ENCODE results near the gene LCE1E.

LCE1E gene, protein sequence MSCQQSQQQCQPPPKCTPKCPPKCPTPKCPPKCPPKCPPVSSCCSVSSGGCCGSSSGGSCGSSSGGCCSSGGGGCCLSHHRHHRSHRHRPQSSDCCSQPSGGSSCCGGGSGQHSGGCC

DNA sequence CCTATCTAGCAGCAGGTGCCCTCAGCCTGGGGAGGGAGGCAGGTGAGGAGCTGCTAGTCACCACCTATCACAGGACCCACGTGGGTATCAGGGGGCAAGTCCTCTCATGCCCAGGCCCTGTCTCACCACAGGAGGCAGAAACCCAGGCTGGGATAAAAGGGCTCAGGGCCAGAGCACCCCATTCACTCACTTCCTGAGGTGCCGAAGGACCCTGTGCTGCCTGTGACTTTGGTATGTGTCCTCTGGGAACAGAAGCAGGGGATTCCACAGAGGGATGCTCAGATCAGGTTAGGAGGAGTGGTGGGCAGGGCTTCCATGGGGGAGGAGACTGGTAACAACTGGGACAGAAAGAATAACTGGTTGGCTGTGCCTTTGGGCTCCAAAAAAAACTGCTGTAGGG, at the start of gene LCE1E:
Gene LCE1E (plus strand): TSS at position 181 of the 400 bp plus-strand sequence. CDS start 1,043 bp downstream, outside the sequence.
- DNase-seq (ENCODE audit: low read depth) = no peak

DNA sequence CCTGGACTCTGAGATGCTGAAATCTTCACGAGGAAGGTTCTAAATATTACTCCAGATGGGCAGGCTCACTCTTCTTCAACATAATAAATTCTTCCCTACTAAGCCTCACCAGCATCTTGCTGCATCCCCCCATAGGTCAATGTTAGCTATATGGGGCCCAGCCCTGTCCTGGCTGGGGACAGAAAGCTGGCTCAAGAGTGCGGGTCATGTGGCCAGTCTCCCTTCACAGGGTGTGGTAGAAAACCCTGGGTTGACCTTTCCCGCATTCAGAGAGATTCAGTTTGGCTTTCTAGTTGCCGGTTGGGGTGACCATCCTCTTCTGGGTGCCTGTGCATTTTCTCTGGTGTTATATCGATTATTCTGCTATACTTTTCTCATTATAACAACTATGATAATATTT, 48.1 kb upstream of the LCE1E start:
- DNase-seq (ENCODE audit: low read depth) = no peak

DNA sequence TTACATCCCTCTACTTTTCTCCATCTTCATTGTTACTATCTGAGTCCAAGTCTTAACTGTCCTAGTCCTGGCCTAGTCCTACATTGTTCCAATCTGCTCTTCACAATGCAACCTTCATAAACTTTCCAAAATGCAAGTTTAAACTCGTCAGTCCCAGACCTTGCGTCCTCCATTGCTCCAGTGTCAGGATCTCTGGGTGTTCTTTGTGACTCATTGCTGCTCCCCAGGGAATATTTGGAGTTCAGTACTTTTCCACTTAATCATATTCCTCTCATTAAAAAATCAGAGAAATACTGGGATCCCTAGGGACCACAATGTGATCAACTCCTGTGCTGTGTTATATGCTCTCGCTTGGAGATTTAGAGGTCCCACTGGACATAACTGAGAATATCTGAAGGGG, 46.2 kb upstream of the LCE1E start:
- DNase-seq (ENCODE audit: low read depth) = no peak

DNA sequence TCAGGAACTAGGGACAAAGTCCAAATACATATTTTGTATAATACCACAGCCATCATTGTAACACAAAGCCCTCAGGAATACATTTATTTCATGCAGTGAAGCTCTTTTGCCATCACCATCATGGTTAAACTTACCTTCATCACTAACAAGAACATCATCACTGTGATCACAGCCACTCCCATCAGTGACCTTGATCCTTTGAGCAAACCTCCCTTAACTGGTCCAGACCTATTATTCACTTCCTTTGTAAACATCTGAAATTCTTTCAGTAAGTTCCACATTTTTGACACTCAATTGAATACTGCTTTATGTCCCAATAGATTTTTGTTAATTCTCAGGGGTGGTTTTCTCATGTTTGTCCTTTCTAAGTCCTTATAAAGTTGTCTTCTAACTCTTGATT, 44.4 kb upstream of the LCE1E start:
- no peak for DNase-seq (ENCODE audit: low read depth)

DNA sequence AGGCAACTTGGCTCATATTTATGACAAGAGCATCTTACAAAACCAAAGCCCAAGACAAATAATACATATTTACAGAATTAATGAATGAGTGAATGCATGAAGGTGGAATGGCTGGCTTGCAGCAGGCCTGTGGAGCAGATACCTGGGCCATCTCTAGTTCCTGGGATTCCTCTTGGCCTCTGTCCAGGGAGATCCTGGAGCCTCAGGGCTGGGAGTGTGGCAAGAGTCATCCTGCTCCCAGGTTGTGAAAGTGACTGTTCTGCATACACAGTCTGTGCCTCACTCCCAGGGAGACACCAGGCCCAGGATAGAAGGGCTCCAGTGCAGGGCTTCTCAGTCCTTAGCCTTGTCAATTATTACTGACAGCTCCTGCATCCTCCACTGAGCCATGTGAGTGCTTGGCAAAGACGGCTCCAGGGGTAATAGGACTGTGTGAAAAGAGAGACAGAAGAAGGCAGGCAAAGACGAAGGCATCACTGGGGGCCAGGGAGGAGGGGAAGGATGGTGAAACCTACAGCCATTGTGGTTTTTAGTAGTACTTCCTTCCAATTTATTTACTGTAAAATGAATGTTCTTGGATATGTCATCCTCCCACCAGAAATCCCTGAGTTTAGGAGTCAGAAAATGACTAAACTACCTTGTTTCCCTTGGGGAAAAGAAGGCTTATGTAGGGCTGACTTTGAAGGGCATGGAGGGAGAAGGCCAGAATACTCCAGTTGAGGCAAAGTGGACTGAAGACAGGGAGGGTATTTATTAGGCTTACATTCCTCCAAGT, 42.5 kb upstream of the LCE1E start:
- no peak for DNase-seq (ENCODE audit: low read depth)

DNA sequence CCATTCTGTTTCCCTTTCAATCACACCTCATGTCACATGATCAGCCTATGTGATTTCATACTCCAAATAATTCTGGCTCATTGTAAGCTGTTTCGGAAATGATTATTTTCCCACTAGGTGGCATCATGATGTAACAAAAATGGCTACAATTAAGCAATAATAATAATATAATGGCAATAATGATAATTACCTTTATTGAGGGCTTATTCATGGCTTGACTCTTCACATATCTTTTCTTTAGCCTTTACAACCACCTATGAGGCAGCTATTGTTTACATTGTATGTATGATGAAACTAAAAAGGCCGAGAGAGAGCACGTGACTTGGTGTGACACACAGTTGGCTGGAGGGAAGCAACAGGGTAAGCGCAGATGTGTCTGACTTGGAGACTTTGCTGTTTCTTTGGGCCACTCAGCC, 40.8 kb upstream of the LCE1E start:
- no peak for DNase-seq (ENCODE audit: low read depth)

DNA sequence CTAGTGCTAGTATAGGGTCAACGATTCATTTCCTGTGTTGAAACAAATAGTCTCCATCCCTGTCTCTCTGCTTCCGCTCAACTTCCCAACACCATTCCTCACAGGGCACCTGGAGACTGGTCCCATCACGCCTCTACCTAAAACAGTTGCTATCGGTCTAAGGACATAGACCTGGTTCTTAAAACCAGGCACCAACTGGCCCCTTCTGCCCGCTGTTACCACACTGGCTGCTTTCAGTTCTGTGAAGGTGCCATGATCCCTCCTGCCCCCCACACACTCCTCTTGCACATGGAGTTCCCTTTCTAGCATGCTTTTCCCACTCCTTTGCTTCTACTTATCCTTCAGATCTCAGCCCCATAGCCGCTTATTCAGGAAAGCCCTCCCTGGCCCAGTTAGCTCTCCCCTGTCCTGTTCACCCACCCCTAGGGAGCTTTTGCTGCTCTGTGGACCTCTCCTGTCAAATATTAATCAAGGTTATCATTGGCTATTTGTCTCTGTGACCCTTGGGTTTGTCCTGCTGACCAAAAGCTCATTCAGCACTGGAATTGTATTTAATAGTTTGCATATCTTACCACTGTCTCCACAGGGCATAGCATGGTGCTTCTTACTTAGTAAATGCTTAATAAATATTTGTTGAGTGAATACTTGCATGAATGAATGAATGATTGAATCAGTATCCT, 40.2 kb upstream of the LCE1E start:
- DNase-seq (ENCODE audit: low read depth) = no peak

DNA sequence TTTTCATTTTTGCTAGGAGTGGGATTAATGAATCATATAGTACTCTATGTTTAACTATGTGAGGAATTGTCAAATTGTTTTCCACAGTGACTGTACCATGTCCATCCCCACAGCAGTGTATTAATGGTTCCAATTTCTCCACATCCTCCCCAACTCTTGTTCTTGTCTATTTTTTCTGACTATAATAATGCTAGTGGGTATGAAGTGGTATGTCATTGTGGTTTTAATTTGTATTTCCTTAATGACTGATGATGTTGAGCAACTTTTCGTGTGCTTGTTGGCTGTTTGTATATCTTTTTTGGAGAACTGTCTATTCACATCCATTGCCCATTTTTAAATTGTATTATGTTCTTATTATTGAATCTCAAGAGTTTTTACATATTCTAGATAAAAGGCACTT, 38.2 kb upstream of the LCE1E start:
- DNase-seq (ENCODE audit: low read depth) = no peak

DNA sequence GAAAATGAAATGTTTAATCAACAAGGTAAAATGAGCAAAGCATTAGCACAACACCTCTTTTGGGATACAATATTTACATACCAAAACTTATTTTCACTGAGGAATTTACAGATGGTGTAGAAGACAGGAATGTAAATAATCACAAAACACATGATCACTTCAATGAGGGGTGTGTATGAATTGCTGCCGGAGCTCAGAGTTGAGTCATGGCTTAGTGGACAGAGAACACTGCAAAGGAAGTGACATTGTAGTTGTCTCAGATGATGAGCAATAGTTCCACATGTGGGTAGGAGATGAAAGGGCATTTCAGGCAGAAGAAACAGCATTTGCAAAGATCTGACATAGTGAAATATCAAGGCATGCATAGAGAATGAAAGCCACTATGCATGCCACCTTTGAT, 33.8 kb upstream of the LCE1E start:
- no peak for DNase-seq (ENCODE audit: low read depth)

DNA sequence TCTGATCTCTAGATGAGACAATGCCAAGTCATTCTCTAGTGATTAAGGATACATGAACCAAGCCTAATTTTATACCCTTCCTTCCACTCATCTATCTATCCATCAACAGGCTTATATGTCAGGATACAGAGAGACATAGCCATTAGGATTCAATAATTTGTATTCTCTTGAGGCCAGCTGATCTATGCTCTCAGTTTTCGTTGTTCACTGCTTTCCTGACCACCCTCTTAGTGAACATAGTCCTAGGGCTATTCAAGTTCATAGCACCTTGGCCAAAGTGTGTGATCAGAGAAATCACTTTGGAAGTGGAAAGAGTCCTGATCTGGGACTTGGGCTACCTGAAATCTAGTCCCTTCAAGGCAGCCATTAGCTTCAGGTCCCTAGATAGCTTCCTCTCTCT, 32.5 kb upstream of the LCE1E start:
- no peak for DNase-seq (ENCODE audit: low read depth)

DNA sequence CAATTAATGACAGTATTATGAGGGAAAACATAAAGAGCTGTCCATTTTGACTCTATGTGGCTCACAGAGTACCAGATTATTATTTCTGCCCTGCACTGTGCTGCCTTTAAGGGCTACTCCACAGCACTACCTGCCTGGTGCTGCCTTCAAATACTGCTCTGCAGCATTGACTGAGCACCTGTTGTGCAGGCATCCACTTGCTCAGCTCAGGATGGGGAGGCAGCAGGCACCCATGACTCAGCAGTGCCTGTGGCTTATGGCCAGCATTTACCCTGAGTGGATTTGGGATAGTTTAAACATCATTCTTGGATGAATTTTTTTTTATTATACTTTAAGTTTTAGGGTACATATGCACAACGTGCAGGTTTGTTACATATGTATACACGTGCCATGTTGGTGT, 29.2 kb upstream of the LCE1E start:
- DNase-seq (ENCODE audit: low read depth) = no peak

DNA sequence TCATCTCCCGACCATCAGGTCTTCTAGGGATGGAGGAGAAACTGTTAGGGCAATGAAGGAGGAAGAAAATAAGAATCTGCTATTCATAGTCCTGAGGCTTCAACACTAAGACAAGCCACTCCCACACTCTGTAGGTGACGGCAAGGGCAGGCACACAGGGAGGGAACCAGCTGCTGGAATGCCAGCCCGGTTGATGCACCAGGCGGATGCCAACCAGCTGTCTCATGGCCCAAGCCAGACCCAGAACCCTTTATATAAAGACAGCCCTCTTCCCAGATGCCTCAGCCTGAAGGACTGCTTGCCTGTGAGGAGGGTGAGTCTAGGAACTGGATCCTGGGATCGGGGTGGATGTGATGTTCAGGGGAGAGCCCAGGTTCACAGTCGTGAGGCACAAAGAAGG, 28.3 kb upstream of the LCE1E start, which contains the start of gene KPRP:
Gene KPRP (plus strand): TSS at position 279 of the 400 bp plus-strand sequence. CDS start 1,564 bp downstream, outside the sequence.
- no peak for DNase-seq (ENCODE audit: low read depth)

DNA sequence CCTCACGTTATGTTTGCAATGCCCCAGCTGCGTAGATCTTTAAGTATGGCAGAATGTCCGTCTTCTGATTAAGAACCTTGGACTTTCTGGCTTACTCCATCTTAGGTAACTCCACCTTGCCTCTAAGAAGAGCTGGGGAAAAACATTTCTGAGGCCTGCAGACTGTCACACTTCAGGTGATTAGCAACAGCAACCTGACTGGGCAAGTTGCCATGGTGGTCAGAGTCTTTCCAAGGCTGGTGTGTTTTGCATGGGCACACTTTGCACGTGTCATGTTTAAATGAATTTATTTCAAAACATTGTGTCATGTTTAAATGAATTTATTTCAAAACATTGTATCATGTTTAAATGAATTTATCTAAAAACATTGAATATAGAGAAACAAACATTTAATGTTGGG, 27.4 kb upstream of the LCE1E start:
- no peak for DNase-seq (ENCODE audit: low read depth)

DNA sequence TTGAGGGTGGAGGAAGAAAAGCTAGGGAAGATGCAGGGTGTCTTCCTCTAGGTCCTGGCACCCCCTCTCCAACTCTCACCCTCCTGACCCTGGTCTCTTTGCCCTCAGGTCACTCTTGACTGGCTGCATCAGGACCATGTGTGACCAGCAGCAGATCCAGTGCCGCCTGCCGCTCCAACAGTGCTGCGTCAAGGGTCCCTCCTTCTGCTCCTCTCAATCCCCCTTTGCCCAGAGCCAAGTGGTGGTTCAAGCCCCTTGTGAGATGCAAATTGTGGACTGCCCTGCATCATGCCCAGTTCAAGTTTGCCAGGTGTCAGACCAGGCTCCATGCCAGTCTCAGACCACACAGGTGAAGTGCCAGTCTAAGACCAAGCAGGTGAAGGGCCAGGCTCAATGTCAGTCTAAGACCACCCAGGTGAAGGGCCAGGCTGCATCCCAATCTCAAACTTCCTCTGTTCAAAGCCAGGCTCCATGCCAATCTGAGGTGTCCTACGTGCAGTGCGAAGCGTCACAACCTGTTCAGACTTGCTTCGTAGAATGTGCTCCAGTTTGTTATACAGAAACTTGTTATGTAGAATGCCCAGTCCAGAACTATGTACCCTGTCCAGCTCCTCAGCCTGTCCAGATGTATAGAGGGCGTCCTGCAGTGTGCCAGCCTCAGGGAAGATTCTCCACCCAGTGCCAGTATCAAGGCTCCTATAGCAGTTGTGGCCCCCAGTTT, 26.4 kb upstream of the LCE1E start:
- no peak for DNase-seq (ENCODE audit: low read depth)

DNA sequence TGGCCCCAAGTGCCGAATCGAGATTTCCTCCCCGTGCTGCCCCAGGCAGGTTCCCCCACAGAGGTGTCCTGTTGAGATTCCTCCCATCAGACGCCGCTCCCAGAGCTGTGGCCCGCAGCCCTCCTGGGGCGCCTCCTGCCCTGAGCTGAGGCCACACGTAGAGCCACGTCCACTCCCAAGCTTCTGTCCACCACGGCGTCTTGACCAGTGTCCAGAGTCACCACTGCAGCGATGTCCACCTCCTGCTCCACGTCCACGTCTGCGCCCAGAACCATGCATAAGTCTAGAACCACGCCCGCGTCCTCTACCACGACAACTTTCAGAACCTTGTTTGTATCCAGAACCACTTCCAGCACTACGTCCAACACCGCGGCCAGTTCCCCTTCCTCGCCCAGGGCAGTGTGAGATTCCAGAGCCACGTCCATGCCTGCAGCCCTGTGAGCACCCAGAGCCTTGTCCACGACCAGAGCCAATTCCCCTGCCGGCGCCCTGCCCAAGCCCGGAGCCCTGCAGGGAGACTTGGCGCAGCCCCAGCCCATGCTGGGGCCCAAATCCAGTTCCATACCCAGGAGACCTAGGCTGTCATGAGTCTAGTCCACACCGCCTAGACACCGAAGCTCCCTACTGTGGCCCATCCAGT, 25.4 kb upstream of the LCE1E start:
- no peak for DNase-seq (ENCODE audit: low read depth)

DNA sequence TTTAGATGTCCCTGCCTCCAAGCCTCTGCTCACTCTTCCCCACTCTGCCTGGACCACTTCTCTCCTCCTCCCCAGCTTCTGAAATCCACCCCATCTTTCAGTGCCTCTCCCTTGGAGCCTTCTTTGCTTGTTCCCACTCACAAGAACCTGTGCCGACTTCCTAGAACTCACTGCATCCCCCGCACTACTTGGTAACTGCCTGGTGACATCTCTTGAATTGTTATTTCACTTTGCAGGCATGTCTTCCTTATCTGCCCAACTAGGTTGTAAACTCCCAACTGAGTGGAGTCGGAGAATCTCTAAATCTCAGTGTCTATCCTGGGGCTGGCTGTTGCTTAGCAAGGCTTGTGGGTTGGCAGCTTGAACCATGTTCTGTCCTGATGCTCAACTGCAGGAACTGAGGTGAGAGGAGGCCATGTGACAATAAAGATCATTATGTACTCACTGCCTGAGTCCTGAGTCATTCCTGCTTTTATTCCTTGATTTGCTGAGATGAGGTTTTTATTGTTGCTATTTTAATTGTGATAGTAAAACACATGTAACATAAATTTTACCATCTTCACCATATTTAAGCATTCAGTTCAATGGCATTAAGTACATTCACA, 24.3 kb upstream of the LCE1E start:
- DNase-seq (ENCODE audit: low read depth) = no peak

DNA sequence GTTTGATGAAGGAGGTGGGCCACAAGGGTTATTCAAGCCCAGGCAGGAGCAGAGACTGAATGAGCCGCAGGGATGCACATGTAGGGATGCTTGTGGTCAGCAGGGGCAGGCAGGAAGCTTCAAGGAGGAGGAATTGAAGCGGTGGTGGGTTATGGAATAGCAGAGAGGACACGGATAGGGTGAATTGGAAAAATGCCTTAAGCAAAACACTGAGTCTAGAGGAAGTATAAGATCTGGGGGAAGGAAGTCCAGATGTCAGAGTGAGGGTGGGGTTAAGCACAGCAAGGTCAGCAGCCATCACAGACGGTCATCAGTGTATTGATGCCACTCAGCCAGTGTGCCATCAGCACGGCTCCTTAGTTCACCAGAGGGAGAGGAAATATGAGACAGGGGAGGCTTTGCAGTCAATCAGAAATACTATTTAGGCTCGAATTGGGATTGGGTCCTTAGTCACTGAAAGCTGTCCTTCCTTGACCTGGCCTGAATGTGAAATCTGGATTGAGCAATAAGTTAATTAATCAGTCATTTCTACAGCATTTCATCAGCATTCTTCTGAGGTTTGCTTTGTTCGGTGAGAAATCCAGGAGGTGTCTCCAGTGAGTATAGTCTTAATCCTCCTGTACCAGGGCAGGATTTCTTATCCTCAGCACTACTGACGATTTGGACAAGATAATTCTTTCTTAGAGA, 17.1 kb upstream of the LCE1E start:
- DNase-seq (ENCODE audit: low read depth) = no peak

DNA sequence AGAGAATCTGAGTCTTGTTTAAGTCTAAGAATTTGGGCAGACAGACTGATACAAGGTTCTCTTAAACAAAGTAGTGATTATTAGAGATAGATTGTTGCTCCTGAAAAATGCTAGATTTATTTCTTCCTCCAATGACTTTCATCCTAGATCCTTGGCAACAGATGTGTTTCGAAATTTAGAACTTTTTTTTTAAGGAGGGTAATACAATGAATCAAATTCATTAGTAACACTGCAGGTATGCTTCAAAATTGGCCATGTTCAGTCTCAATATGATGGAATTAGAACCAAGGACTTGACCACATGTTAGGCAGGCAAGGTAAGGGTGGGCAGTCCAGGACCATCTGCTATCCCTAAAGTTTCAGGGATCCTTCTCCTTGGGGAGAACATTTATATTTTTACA, 15.6 kb upstream of the LCE1E start:
- no peak for DNase-seq (ENCODE audit: low read depth)

DNA sequence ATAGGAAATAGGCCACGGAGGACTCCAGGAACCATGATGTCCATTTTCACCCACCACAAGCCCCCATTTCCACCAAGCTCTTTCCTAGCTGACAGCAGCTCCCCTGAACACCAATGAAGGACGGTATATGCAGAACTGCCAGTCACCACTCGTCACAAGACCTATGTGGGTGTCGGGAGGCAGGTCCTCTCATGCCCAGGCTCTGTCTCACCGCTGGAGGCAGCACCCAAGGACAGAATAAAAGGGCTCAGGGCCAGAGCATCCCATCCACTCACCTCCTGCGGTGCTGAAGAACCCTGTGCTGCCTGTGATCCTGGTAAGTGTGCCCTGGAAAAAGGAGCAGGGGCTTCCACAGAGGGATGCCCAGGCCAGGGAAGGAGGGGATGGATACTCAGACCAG, 11.2 kb upstream of the LCE1E start, which contains the start of gene LCE1F:
Gene LCE1F (plus strand): TSS at position 266 of the 400 bp plus-strand sequence. CDS start 1,232 bp downstream, outside the sequence.
- DNase-seq (ENCODE audit: low read depth) = no peak

DNA sequence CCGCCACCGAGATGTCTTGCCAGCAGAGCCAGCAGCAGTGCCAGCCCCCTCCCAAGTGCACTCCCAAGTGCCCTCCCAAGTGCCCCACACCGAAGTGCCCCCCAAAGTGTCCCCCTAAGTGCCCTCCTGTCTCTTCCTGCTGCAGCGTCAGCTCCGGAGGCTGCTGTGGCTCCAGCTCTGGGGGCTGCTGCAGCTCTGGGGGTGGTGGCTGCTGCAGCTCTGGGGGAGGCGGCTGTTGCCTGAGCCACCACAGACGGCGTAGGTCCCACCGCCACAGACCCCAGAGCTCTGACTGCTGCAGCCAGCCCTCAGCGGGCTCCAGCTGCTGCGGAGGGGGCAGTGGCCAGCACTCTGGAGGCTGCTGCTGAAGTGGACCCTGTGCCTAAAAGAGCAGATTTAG, 9.7 kb upstream of the LCE1E start:
- DNase-seq (ENCODE audit: low read depth) = no peak

DNA sequence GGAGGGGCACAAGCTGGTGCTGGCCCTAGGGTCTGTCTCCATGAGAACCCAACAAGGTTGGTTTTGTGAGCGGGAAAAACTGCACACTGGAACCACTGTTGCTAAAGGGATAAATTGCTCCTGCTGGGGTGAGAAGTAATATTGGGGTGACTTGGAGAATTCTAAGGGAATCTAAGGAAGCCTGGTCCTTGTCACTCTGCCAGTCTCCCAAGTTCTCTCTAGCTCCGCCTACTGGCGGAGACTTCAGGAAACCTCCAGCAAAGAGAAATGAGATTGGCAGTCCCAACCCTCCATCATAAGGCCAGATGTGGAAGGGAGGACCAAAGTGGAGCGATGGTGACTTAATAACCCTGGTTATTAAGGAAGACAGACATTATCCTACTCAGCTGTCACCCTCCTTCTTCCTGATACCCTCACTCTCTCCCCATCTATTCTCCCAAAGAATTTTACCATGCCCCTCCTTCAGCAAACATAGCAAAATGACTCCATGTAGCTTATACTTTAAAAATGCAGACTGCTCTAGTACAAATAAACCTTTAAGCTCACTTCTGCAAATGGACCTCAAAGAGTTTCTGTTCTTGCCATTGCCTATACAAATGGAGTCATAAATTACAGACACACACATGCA, 8.4 kb upstream of the LCE1E start:
- DNase-seq (ENCODE audit: low read depth) = no peak
